IMR-90 (cell line): ENCODE data around the gene EML3.

Experiments used
- BHLHE40 ChIP-seq: fragments of 150-350 bp; IDR thresholded peaks from 2 replicates; pipeline ENCODE4 v1.6.1; 2016; ENCODE audit warnings: mild to moderate bottlenecking, low read depth, low read length
- CEBPB ChIP-seq: IDR thresholded peaks from 2 replicates; pipeline ENCODE4 v1.6.1; 2012; ENCODE audit warnings: low read depth, low read length, improper control_type of control experiment
- CTCF ChIP-seq: conservative IDR thresholded peaks from 2 replicates; pipeline ENCODE4 v1.5.1; 2012; ENCODE audit warnings: mild to moderate bottlenecking, low read depth, low read length, improper control_type of control experiment
- FOS ChIP-seq: fragments of 150-350 bp; IDR thresholded peaks from 2 replicates; pipeline ENCODE4 v1.6.1; 2016; ENCODE audit warnings: low read depth, low read length
- MAZ ChIP-seq: IDR thresholded peaks from 2 replicates; pipeline ENCODE4 v1.6.1; 2012; ENCODE audit warnings: low read depth, mild to moderate bottlenecking, low read length, improper control_type of control experiment, moderate library complexity, borderline replicate concordance
- MXI1 ChIP-seq: IDR thresholded peaks from 2 replicates; pipeline ENCODE4 v1.6.1; 2012; ENCODE audit warnings: low read depth, mild to moderate bottlenecking, low read length, moderate library complexity, borderline replicate concordance
- NFE2L2 ChIP-seq: fragments of 150-350 bp; IDR thresholded peaks from 2 replicates; pipeline ENCODE4 v1.6.1; 2016; ENCODE audit warnings: low read depth, mild to moderate bottlenecking, low read length
- POLR2A ChIP-seq: IDR thresholded peaks from 2 replicates; pipeline ENCODE4 v1.6.1; 2012; ENCODE audit warnings: mild to moderate bottlenecking, low read depth, low read length
- RAD21 ChIP-seq: IDR thresholded peaks from 2 replicates; pipeline ENCODE4 v1.6.1; 2012; ENCODE audit warnings: low read length, improper control_type of control experiment
- RFX5 ChIP-seq: IDR thresholded peaks from 2 replicates; pipeline ENCODE4 v1.8.0; 2012; ENCODE audit warnings: low read depth, mild to moderate bottlenecking, low read length, moderate library complexity
- TF ChIP-seq, protein P1 (sequence below): fragments of 150-350 bp; IDR thresholded peaks from 2 replicates; pipeline ENCODE4 v1.6.1; 2017; ENCODE audit warnings: mild to moderate bottlenecking, antibody characterized with exemption, low read length, low read depth

GRCh38 chr11:62578541-62578940 is 34.0 kb downstream of the EML3 start:
- TF ChIP-seq CTCF (no peak), POLR2A (no peak), MAZ (no peak), FOS (no peak), MXI1 (no peak), BHLHE40 (no peak), CEBPB (no peak), RFX5 (no peak), NFE2L2 (no peak), RAD21 (no peak)
- TF ChIP-seq, protein P1, sequence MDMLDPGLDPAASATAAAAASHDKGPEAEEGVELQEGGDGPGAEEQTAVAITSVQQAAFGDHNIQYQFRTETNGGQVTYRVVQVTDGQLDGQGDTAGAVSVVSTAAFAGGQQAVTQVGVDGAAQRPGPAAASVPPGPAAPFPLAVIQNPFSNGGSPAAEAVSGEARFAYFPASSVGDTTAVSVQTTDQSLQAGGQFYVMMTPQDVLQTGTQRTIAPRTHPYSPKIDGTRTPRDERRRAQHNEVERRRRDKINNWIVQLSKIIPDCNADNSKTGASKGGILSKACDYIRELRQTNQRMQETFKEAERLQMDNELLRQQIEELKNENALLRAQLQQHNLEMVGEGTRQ, result no peak
